GM18909 (cell line): ENCODE measurements around the gene RTN4.

Experiments used
- ATAC-seq: cut with Tn5 transposase; IDR thresholded peaks from one replicate; pipeline ENCODE4 v1.9.1; 2021; ENCODE audit warnings: mild to moderate bottlenecking; ENCODE audit not compliant: unreplicated experiment, poor library complexity

RTN4 gene

GRCh38 chr2:54979321-54980044 is 70.8 kb downstream of the RTN4 start:
- no peak for ATAC-seq

- ATAC-seq: peak; percentile 94
These were observed 73.1 kb downstream of the RTN4 start for GRCh38 chr2:54977149-54977548.

GRCh38 chr2:54975598-54976492 is 74.4 kb downstream of the RTN4 start:
- no peak for ATAC-seq

- ATAC-seq: no peak
These were observed 75.1 kb downstream of the RTN4 start for GRCh38 chr2:54975175-54975574.

GRCh38 chr2:54969940-54970338 is 80.3 kb downstream of the RTN4 start:
- ATAC-seq: no peak

GRCh38 chr2:54969295-54969939 is 80.8 kb downstream of the RTN4 start:
- ATAC-seq: no peak

- ATAC-seq: no peak
These were observed 81.6 kb downstream of the RTN4 start for GRCh38 chr2:54968561-54969218.

GRCh38 chr2:54967759-54968365 is 82.4 kb downstream of the RTN4 start:
- ATAC-seq: no peak

- ATAC-seq: no peak
These were observed 83.0 kb downstream of the RTN4 start for GRCh38 chr2:54967269-54967668.

GRCh38 chr2:54966837-54967236 is 83.4 kb downstream of the RTN4 start:
- ATAC-seq: no peak

GRCh38 chr2:54966165-54966832 is 84.0 kb downstream of the RTN4 start:
- no peak for ATAC-seq

- ATAC-seq: no peak
These were observed 84.8 kb downstream of the RTN4 start for GRCh38 chr2:54965425-54965824.

GRCh38 chr2:54964816-54965215 is 85.4 kb downstream of the RTN4 start:
- ATAC-seq: no peak

GRCh38 chr2:54964271-54964670 is 86.0 kb downstream of the RTN4 start:
- no peak for ATAC-seq

- no peak for ATAC-seq
These were observed 86.8 kb downstream of the RTN4 start for GRCh38 chr2:54963476-54963875.

- no peak for ATAC-seq
These were observed 87.3 kb downstream of the RTN4 start for GRCh38 chr2:54962935-54963440.

GRCh38 chr2:54962511-54962910 is 87.7 kb downstream of the RTN4 start:
- no peak for ATAC-seq

- ATAC-seq: no peak
These were observed 90.1 kb downstream of the RTN4 start for GRCh38 chr2:54960164-54960563.

- ATAC-seq: no peak
These were observed 91.4 kb downstream of the RTN4 start for GRCh38 chr2:54958717-54959371.
